HG03097 (cell line): ENCODE data around the gene ATP6V0D1.

Source experiments
- ATAC-seq: cut with Tn5 transposase; IDR thresholded peaks from one replicate; pipeline ENCODE4 v1.9.1; 2021; ENCODE audit not compliant: unreplicated experiment, low FRiP score

Gene ATP6V0D1

DNA sequence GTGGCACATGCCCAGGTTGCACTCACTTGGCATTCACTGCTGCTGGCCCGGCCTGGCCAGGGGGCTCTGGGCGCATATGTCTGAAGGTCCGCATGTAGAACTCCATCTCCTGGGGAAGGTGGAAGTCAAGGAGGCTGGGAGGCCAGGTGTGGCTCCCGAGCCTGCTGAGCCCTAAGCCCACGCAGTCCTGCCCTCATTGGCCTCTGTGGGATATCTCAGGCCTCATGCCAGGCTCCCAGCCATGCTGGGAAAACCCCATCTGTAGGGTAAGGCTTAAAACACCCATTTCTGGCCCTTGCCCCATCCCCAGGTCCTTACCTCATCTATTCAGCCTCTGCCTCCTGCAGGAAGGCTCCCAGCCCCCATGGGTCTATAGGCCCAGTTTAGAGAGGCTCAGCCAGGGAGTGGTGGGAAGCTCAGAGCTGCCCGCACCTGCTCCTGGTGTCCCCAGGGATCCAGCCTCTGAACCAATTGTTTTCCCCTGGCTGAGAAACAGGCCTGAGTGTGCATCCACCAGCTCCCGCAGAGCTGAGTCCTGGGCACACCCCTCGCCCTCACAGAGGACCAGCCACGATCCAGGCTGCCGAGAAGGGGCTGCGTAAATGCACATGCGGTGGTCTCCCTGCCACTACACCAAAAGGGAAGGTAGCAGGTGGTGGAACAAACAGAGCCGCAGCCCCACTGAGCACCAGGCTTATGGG lies 85.3 kb downstream of the ATP6V0D1 start:
- no peak for ATAC-seq

DNA sequence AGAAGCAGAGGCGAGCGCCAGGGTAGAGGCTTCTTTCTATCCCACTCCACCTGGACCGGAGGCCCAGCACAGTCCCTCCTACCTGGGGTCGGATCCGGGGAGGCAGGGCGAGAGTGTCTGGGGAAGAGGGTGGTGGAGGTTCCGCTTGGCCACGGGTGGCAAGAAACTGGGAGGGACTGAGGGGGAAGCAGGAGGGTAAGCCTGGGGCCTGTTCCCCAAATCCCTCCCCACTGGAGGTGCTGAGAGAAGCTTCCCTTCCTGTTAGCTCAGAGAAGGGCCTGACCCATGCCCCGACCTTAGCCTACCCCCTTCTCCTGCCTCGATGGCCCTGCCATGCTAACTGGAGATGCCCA lies 85.9 kb downstream of the ATP6V0D1 start:
- no peak for ATAC-seq

DNA sequence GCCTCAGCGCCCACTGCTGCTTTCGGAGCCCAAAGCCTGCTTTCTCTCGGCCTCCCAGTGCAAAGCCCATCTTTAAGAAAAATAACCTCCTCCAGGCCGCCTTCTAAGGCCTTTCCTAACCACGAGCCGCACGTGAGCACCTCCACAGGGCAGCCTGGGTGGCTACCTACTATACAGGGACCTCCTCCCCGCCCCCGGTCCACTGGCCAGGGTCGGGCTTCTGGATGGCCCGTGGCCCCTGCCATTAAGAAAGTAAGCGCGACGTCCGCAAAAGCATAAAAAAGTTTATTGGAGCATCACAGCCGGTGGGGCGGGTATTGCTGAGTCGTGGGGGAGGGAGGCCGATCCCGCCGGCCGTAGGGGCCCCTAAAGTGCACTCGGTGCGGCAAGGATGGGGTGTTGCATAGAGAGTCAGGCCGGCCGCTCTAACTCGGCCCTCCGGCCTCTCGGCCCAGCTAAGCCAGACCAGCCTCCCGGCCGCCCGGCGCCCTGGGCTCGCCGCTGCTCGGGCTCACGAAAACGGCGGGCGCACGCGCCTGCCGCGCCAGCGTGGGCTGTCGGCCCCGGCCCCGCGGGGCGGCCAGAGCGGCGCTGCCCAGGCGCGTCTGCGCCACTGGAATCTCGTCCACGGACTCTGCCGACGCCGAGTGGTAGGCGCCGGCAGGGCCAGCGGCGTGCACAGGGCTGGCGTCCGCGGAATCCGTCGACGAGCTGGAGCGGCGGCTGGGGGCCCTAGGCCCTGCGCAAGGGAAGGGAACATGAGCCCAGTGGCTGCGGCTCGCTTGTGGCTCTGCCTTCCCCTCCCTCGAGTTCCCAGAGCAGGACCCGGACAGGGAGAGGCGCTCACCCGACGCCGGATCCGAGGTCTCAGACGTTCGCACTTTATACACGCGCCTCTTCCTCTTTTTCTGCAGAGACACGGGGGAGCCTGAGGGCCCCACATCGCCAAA lies 86.5 kb downstream of the ATP6V0D1 start:
- ATAC-seq: no peak

DNA sequence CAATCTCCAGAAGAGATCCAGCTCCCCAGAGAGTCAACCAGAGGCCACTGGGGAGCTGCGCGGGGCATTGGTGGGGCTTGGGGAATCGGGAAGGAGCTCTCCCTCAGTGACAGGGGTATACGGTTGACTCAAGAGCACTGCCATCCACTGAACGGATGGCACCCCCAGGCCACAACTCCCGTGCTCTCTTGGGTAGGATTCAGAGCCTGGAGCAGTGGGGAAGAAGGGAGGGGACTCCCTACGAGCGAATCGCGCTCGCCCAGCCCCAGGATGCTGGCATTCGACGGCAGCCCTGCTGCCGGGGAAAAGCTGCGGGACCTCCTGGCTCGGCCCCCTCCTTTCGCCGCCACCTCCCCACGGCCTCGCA lies 87.2 kb downstream of the ATP6V0D1 start:
- ATAC-seq: no peak

DNA sequence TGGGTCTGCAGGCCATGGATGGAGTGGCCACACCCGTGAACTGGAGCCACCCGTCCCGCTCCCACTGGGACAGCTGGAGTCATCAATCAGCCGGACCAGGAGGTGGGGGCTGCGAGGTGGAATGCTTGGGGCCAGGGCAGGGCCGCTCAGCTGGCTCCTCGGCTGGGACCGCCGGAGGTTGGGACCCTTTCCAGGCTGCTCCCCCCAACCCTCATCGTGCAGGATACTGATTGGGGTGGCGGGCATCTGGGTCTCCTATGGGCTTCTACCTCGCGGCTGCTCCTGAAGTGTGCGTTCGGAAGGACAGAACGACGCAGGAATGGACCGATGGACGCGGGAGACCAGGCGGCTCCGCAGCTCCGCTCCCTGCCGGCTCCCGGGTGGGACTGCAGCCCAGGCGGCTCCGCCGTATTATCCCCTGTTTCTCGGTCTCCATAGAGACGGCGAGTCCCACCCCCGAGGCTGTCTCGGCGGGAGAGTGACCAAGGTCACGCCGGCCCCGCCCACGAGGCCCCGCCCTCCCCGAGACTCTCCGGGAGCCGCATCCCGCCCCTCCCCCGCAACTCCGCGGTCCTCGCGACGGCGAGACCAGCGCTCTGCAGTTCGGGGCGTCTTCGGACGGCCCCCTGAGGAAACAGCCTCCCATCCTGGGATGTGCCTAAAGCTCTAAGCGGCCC lies 87.7 kb downstream of the ATP6V0D1 start, which contains the start of gene TPPP3:
TPPP3 (minus strand) TSS at position 388 of the 677 bp plus-strand sequence. CDS start 2,387 bp downstream, outside the sequence.
- no peak for ATAC-seq

DNA sequence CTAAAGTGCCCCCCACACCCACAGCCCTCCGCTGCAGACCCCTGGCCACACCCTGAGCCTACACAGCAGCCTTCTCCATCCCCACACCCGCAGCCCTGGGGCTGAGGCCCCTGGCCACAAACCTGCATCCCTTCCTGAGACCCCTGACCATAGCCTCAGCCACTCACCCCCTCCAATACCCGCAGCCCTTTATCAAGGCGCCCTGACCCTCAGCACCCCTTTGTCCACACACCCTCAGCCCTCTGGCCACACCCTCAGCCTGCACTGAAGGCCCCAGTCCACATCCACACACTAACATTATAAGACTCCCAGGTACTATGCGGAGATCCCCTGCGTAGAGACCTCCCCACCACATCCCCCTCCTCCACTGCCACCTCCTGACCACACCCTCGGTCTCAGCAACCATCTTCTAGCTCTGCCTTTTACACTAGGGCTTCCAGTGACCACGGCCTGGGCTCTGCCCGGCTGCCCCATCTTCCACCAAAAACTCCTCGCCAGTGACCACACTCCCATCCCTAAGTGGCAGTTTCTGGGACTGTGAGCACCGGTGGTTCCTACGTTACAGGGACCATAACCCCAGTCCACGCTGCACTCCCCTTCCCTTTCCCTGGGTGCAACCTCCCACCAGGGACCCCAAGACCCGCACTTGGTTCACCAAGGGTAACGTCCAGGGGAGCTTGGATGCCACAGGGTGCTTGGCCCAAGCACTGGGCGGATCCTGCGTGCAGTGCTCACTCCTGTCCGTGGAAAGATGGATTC lies 88.5 kb downstream of the ATP6V0D1 start:
- no peak for ATAC-seq

DNA sequence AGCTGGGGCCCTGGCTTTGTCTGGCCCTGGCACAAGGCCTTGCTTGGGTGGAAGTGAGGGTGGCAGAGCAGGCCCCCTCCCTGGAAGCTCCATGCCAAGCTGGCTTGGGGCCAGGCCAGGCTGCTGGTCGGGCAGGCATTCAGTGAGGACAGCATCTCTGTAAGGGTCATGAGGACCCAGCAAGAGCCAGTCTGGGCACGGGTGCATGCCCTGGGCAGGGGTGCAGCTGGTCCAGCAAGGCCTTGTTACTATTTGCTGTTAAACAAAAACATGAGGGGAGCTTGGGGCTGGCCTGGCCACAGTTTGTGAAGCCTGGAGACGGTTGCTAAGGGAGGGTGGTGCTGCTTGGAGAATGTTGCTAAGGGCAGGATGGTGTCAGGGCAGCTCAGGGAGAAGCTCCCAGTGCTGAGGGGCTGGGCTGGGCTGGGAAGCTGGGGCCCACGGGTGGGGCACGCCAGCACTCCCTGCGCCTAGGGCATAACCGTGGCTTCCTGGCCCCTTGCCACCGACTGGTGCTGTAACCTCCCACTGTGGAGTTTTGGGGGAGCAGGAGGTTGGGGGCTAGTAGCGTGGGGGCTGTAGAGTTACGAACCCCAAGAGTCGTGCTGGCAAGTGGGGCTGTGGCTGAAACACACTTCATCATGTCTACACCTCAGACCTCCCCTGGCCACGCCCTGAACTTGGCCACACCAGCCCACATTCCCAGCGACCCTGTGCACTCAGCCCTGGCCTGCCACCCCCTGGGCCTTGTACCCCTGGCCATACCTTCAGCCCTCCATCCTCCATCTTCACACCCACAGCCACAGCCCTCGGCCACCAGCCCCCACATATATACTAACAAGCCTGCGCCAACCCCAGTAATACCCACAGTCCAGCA lies 89.3 kb downstream of the ATP6V0D1 start:
- no peak for ATAC-seq

DNA sequence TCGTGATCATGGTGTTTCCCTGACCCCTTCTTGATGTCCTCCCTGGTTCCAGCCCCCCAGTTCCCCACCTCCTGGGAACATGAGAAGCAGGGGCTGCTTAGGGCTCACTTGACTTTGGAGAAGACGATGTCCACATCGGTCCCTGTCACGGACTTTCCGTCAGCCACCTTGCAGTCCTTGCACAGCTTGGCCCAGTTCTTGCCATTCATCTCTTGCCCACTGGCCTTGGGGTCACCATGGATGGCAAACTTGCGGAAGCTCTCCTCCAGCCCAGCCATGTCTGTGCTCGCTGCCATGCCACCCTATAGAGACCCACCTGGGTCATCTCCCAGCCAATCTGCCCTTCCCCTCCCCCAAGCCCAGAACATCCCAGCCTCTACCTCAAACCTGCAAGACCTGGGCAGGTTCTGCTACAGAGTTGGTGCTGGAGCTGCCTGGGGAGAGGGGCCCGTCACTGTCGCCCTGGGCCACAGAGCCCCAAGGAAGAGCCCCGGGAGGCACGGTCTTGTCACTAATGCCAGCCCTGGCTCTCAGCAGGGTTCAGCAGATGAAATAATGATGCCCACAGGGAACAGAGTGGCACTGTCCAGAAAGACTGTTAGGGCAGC lies 90.0 kb downstream of the ATP6V0D1 start:
- no peak for ATAC-seq

DNA sequence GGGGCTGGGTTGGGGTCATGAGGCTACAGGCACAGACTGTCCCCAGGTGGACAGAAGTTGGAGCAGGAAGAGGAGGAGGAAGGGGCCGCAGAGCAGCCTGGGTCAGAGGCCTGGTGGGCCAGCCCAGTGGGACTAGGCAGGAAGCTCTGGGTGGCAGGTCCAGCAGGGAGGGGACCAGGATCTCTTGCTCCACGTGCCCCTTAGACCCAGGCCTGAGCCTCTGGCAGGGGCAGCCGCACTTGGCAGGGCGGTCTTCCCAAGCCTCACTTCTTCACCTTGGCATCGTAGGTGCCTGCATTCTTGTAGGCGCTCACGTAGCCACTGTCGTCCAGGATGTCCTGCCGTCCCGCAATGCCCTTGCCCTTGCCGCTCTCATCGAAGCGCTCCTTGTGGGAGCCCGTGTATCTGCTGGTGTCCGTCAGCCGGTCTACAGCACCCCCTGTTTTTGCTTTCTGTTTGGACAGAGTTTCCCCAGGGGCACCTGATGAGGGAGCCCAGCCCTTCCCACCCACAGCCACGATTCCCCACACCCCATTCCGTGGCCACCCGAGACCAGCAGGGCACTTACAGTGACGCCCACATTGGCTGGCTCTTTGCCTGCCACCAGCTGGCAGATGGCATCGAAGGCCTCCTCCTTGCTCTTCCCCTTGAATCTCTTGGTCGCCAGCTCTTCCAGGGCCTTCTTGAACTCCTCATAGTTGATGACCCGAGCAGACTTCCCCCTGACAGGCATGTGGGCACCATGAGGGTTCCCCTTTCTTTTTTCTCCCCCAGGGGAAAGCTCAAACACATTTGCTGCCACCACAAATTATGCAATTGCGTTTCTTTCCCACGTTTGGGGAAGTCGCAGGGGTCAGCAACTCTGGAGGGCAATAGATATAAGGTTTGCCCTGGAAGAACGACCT lies 90.8 kb downstream of the ATP6V0D1 start:
- no peak for ATAC-seq

DNA sequence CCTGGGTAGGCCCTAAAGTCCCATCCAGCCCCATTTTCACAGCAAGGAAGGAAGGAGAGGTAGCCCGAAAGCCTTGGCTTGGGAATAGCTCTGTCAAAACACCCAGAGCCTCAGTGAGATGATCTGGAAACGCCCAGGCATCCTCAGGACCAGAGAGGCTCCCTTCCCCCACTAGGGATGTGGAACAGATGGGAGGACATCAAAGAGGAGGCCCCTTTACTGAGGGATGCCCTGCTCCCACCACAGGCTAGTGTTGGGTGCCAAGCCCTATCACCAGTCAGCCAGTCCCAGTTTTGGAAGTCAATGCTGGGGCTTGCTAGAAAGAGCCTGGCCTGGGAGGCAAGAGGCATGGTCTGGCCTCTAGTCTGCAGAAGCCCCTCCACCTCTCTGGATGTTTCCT lies 92.4 kb downstream of the ATP6V0D1 start:
- no peak for ATAC-seq

DNA sequence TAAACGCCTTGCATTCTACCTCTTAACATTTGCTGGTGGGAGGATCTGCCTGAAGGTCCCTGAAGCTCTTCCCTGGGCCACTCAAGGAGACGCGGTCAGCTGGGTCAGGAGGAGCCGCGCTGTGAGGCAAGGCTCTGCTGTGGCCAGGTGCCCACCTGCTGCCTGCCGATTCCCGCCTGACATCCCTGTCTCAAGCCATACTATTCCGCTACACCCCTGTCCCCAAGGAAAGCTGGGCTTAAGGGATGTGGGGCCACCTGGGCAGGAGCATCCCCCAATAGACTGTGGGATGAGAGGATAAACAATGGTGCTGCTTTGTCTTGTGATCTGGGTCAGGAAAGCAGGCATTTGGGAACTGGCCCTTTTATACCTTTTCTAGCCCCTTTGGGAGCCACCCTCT lies 92.8 kb downstream of the ATP6V0D1 start:
- ATAC-seq: no peak
